OCI-LY7 (cell line): ENCODE data around the gene CFAP157.

Experiments
- CTCF ChIP-seq: fragments of 200-600 bp; sonication (generic); conservative IDR thresholded peaks from 2 replicates; pipeline ENCODE4 v1.5.1; 2014; ENCODE audit warnings: mild to moderate bottlenecking, antibody characterized with exemption, low read length, moderate library complexity, mixed read lengths
- EZH2phosphoT487 ChIP-seq: fragments of 200-600 bp; sonication (generic); IDR thresholded peaks from 2 replicates; pipeline ENCODE4 v1.6.1; 2018; ENCODE audit warnings: low read depth, borderline replicate concordance, mild to moderate bottlenecking, mixed run types, antibody characterized with exemption, low read length, moderate library complexity, mixed read lengths

- TF ChIP-seq CTCF (no peak), EZH2phosphoT487 (no peak)
Measured at GRCh38 chr9:127722055-127722745, 15.4 kb downstream of the CFAP157 start.
